SK-MEL-5 (cell line): ENCODE measurements around the gene TCOF1. TPM values are rescaled to one million over a fixed set of nuclear protein-coding genes. Genes with fewer than 3 reads are reported as not detected.
A peak's percentile ranks its signal among the peaks of the same experiment; 100 is the strongest.

Experiments
- DNase-seq: peaks from one replicate; pipeline ENCODE4 v3.0.0-alpha.2; 2016; ENCODE audit warnings: low read depth, low spot score
- in situ Hi-C: cut with HindIII; loops from 2 replicates; pipeline ENCODE4 v1.10.0; 2016; ENCODE audit warnings: low sequenced_read_pairs, high pct_unique_total_duplicates, low pct_unique_long_range_greater_than_20kb
- total RNA-seq: library from RNA; depleted of rRNA; stranded (reverse); fragments of >200 nt; shearing (Covaris generic); gene quantifications from 2 replicates; pipeline ENCODE4 v1.2.3, GENCODE V29; 2014

Gene TCOF1
- total RNA-seq, 1 experiment from 2014 or later: 20.8 TPM

GRCh38 chr5:150321784-150322183 is 35.7 kb upstream of the TCOF1 start:
- in situ Hi-C loops: no loop called here
- DNase-seq: no peak

DNA sequence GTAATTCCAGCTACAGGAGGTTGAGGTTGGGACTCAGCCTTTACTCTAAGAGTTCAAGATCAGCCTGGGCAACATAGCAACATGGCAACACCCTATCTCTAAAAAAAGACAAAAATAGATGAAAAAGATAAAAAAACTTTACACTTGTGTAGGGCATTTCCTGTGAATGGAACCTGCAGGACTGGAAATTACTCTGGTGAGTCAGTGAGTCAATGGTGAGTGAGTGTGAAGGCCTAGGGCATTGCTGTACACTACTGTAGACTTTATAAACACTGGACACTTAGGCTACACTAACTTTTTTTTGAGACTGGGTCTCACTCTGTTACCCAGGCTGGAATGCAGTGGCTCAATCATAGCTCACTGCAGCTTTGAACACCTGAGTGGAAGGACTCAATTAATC is 35.3 kb upstream of the TCOF1 start:
- DNase-seq: no peak
- in situ Hi-C loops: no loop called here

GRCh38 chr5:150323092-150323491 is 34.4 kb upstream of the TCOF1 start:
- in situ Hi-C loops: no loop called here
- no peak for DNase-seq

- in situ Hi-C loops: no loop called here
These were observed 33.7 kb upstream of the TCOF1 start for GRCh38 chr5:150323819-150324218.

DNA sequence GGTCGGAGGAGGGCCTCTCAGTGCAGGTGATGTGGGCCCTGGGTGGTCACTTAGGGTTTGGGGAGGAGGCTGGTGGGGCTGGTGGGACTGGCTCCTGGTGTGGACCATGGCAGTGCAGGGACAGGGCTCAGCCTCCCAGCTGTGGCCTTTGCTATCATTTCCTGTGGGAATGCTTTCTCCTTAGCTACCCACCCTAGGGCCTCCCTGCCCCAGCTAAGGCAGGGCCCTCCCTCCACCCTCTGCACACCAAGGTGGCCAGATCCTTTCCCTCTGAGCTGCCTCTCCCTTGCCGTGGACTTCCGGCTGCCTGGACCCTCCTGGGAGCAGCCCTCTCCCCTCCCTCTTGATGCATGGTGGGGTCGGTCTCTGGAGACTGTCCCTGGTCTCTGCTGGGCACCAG is 32.1 kb upstream of the TCOF1 start:
- in situ Hi-C loops: no loop called here
- no peak for DNase-seq

More at GRCh38 chr5:150323819-150324218, 33.7 kb upstream of the TCOF1 start:
- no peak for DNase-seq

DNA sequence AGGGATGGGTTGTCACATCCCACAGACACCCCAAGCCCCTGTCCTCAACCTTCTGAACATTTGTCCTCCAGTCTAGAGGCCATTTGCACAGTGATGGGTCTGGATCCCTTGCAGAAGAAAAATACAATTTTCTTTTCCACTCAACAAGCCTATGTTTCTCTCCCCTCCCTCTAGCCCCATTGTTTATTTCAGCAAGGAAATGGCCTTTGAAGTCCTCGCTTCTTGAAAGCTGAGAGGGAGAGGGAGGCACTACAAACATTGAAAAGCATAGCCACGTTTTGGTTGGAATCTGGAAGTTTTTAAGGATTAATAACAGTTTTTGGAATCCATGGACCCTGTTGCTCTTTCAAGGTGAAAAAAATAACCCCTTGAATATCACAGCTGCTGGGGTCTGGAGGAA is 30.8 kb upstream of the TCOF1 start:
- DNase-seq: no peak
- in situ Hi-C loops: no loop called here

DNA sequence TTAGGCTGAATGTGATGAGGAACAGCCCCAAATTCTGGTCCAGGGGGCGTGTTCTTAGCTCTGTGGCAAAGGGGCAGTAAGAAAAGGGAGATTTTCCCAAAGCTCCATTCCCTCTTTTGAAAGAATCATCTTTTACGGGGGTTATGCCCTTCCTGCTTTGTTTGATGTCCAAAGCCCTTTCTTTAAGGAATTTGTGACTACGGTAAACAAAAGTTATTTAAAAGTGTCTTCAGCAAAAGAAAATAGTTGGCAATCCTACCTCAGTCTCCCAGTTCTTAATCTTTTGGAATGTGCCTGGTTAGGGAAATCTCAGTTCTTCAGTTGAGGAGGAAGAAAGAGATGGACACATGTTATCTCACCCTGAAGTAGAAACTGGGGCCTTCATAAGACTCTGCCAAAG is 30.4 kb upstream of the TCOF1 start:
- in situ Hi-C loops: no loop called here
- DNase-seq: no peak

DNA sequence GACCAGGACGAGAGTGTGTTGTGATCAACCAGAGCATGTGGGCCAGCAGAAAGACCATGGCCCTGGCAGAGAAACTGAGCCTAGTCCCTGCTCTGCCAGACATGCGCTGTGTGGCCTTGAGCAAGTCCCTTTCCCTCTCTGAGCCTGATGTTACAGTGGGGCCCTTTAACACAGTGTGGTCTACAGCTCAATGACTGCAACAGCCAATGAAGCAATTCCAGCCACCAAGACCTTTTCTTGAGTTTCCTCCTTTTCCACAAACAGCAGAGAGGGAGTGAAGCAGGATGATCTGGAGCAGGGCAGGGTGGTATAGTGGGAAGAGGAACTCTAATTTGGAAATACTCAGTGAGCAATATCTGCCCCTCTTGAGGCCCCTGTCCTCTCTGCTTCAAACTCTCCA is 29.0 kb upstream of the TCOF1 start:
- in situ Hi-C loops: no loop called here
- no peak for DNase-seq

DNA sequence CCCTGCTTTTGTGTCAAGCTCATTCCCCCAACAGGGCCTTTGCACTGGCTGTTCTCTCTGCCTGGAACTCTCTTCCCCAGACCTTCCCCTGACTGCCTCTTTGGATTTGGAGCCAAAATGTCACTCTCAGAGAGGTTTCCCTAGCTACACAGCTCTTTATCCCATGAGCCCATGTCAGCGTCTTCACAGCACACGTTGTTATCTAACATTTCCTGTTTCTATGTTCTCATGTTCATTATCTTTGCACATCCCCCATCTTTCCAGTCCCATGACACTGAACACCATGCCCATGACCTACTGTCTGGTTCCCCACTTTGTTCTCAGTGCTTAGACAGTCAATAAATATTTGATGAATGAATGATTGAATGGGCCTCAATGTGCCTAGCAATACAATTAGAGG is 28.5 kb upstream of the TCOF1 start:
- in situ Hi-C loops: no loop called here
- DNase-seq: no peak

GRCh38 chr5:150329881-150330876 is 27.3 kb upstream of the TCOF1 start:
- in situ Hi-C loops: no loop called here
- no peak for DNase-seq

DNA sequence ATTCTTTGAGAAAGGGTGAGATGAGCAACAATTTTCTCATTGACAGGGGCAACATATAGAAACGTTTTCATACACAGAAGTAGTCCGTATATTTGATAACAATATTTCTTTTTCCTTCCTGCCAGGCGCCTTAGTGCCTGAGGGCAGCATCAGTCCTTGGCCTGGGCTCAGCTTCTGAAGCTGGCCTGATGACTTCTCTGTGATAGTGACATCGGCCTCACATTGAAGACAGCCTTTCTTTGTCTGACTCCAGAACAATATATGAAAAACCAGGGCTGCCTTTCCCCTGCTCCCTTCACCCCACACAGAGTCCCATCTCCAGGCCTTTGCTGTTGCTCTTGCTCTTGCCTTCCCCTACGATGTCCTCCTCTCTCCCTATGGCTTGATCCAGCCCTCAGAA is 24.1 kb upstream of the TCOF1 start:
- DNase-seq: no peak
- in situ Hi-C loops: no loop called here

DNA sequence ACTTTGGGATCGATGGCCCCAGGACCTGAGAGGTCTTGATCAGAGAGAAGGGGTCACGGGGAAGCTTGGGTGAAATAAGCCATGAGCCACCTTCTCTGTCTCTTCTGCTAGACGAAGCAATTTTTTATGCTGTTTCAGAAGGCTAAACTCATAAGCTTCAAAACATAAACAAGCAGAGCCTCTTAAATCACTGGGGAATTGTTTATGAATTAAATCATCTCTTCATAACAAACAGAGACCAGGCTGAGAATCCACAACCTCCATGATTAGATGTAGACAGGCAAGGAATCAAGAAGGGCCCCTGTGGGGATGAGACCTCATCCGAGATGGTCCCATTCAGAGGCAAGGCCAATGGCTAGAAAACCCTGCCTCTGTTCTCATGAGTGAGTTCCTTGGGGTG is 21.7 kb upstream of the TCOF1 start:
- in situ Hi-C loops: no loop called here
- DNase-seq: no peak

GRCh38 chr5:150338546-150338945 is 19.0 kb upstream of the TCOF1 start:
- in situ Hi-C loops: no loop called here
- no peak for DNase-seq

DNA sequence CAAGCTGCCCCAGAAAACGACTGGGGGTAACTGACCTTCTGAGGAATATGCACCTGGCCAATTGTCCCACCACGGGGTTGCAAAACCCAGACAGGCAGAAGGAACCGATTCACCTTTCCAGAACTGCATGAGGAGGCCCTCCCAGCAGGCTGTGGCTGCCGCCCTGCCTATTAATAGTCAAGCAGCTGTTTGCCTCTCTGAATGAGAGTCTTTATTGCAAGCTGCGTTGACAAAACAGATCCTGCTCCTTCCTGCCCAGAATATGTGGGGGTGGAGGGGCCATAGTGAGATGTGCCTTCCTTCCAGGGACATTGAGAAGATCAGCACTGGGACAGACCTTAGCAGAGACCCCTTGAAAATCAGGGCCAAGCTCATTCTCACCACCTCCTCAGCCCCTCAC is 18.3 kb upstream of the TCOF1 start:
- DNase-seq: peak; percentile 74
- in situ Hi-C loops: no loop called here

GRCh38 chr5:150339841-150340240 is 17.7 kb upstream of the TCOF1 start:
- in situ Hi-C loops: no loop called here
- DNase-seq: no peak

GRCh38 chr5:150340614-150341255 is 16.8 kb upstream of the TCOF1 start:
- in situ Hi-C loops: no loop called here
- DNase-seq: peak; percentile 71

DNA sequence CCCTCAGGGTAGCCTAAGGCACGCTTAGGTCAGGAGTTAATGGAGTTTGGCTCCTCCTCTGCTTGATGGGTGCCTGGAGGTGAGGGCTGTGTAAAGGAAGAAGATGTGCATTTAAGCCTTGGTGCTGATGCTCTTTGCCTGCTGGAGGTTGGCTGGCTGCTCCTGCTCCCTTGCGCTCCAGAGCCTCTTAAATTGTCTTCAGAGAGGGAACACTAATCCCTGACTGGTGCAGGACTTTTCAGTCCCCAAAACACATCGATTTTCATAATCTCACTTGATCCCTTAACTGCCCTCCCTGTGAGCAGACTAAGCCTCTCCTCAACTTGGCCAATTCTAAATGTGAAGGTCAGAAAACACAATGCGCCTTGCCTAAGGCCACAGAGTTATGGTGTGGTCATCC is 16.2 kb upstream of the TCOF1 start:
- DNase-seq: no peak
- in situ Hi-C loops: no loop called here

GRCh38 chr5:150341989-150342388 is 15.5 kb upstream of the TCOF1 start:
- in situ Hi-C loops: no loop called here
- no peak for DNase-seq

GRCh38 chr5:150342583-150342982 is 14.9 kb upstream of the TCOF1 start:
- in situ Hi-C loops: no loop called here
- no peak for DNase-seq
